ENCODE measurements around the gene FAM149A. TPM values are rescaled to one million over a fixed set of nuclear protein-coding genes. Genes with fewer than 3 reads are reported as not detected.

FAM149A gene
- total RNA-seq, result 0.61 and 0.78 TPM in 2 replicates

GRCh38 chr4:186104114-186104889 is at the start of gene FAM149A:
Gene FAM149A, plus strand, starts transcription at chr4:186104704.
- intact Hi-C loops (cut with micrococcal nuclease), result no loop called here

DNA sequence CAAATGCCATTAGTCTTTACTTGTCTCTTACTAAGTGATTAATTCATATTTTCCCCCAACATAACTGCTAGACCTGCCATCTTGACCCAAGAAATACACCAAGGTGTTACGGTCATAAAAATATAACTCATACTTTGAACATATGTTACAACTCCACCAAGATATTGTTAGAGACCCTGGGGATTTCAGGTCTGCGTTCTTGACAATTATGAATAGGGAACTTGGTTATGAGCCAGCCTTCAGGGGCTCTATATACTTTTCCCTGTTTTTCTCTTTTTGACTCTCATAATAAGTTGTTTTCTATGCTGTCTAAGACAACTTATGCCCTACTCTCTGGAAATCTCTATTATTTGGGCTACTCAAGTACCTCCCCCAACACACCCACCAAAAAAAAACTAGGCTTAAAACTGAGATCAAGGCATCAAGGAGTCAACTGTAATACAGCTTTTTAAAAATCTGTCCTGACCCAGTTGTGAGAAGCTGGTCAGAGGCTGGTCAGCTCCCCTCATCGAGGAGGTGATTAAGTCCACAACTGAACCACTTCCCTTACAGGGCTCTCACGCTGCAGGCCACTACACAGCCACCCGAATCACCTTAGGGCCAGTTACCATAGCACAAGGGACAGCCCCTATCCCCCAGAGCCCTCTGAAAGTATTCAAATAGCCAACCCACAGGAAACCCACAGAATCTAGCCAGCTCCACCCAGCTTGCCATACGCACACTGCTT is 46.1 kb upstream of the FAM149A start:
- intact Hi-C loops (cut with micrococcal nuclease), result no loop called here

- intact Hi-C loops (cut with micrococcal nuclease), result no loop called here
Measured at GRCh38 chr4:186058980-186059316, 45.6 kb upstream of the FAM149A start.

GRCh38 chr4:186061921-186062320 is 42.6 kb upstream of the FAM149A start:
- intact Hi-C loops (cut with micrococcal nuclease), result no loop called here

DNA sequence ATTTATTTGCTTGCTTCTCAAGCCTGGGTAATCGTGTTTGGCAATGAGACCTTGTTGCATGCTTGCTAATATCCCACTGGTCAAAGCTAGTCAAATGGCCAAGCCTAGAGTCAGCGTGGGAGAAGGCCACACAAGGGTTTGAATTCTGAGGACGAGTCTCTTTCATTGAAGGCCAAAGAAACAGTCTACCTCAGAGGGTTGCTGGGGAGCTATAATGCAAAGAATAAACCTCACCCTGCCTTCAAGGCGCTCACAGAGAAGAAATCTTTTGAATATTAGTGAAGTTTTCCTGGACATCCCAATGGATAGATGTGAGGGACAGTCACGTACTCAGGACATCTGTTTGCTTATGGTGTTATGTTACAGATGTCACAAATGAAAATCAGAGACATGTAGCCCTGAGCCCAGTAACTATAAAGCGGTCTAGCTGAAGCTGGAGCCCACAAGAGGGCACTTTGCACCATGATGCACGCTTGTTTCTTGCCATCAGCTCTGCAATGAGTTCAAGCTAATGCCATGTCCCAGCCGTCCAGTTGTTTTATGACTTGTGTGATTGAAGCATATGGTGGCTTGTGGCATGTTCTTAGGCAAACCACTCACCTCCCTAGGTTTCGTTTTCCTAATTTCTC is 36.6 kb upstream of the FAM149A start:
- intact Hi-C loops (cut with micrococcal nuclease), result loop anchor here (1.0 kb wide), 2 partner anchors 69 to 519 kb away; no protein-coding TSS in a partner anchor

GRCh38 chr4:186068581-186069348 is 35.7 kb upstream of the FAM149A start, which contains the start of gene TLR3:
Gene TLR3, plus strand, starts transcription at chr4:186069156. Its CDS starts 7,464 bp downstream, at chr4:186076620.
- intact Hi-C loops (cut with micrococcal nuclease), result loop anchor here (1.0 kb wide), 3 partner anchors 69 to 519 kb away; no protein-coding TSS in a partner anchor

- intact Hi-C loops (cut with micrococcal nuclease), result loop anchor here (1.0 kb wide), 1 partner anchor 121 kb away; no protein-coding TSS in a partner anchor
Measured at GRCh38 chr4:186069729-186070128, 34.8 kb upstream of the FAM149A start.

DNA sequence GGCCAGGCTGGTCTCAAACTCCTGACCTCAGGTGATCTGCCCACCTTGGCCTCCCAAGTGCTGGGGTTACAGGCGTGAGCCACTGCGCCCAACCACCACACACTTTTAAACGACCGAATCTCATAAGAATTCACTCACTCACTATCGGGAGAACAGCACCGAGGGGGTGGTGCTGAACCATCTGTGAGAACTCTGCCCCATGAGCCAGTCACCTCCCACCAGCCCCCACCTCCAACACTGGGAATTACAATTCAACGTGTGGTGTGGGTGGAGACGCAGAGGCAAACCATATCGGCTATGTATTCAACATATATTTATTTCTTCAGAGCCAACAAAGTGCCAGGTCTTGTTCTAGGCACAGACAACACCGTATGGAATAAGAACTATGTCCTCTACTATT is 32.0 kb upstream of the FAM149A start:
- intact Hi-C loops (cut with micrococcal nuclease), result no loop called here

- intact Hi-C loops (cut with micrococcal nuclease), result no loop called here
Measured at GRCh38 chr4:186074189-186074588, 30.3 kb upstream of the FAM149A start.

DNA sequence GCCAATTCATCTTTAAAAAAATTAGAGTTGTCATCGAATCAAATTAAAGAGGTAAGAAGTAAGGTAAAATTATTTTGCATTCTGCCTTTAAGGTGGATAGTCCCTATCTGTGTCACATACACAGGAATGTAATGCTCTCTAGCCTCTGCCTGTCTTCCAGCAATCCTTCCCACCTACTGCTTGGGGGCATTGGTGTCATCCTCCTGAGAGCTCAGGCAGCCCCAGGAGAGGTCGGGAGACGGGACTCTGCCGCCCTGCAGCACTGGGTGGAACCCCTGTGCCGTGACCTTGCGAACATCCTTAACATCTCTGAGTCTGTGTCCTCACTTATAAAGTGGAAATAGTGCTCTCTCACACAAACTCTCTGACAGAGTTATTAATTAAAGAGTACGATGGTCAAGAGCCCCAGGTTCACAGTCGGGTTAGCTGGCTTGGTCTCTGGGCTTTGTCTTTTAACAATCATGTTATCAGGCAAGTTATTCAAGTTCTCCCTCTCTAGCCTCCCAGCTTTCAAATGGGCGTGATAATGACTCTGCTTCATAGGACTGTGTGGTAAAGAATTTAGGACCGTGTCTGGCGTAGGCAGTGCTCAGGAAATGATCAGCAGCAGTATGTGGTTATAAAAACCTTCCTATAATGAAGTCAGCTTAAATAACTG is 25.4 kb upstream of the FAM149A start:
- intact Hi-C loops (cut with micrococcal nuclease), result no loop called here

- intact Hi-C loops (cut with micrococcal nuclease), result no loop called here
Measured at GRCh38 chr4:186079694-186080093, 24.8 kb upstream of the FAM149A start.

GRCh38 chr4:186081202-186081807 is 23.2 kb upstream of the FAM149A start:
- intact Hi-C loops (cut with micrococcal nuclease), result no loop called here

DNA sequence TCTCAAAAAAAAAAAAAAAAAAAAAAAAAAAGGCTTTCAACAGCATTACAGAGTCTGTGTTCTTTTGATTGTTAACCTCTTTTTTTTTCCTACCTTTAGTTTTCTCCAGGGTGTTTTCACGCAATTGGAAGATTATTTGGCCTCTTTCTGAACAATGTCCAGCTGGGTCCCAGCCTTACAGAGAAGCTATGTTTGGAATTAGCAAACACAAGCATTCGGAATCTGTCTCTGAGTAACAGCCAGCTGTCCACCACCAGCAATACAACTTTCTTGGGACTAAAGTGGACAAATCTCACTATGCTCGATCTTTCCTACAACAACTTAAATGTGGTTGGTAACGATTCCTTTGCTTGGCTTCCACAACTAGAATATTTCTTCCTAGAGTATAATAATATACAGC is 22.3 kb upstream of the FAM149A start:
- intact Hi-C loops (cut with micrococcal nuclease), result no loop called here

DNA sequence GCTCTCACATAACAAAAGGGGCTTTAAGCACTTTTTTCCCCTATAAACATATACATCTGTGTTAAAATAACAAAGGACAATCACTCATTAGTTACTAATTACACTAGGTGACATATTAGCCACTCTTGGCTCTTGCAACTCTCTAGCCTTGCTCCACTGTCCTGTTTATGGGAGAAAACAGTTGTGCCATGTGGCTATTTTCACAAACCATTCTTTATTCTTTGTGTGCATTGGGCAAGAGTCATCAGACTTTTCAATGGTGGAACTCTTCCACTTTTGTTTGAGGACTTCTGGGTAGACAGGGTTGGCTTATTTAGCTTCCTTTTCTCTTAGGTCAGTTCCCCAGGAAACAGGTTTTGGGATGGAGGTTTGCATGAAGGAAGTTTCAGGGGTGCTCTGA is 16.0 kb upstream of the FAM149A start:
- intact Hi-C loops (cut with micrococcal nuclease), result no loop called here

DNA sequence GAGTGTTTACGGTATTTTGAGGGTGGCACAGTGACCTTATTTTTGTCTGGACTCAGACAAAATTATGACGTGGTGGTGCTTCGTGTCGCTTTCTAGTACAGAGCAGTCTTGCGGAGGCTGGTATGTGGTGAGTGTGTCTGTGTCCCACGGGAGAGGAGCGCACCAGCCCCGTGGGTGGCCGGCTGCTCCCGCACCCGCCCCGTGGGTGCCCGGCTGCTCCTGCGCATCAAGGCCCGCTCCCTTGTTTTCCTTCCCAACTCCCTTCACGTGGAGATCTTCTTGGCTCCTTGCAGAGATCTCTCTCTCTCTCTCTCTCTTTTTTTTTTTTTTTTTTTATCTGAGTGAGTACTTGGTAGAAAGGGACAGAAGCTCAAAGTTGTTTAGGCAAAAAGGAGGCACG is 12.2 kb upstream of the FAM149A start:
- intact Hi-C loops (cut with micrococcal nuclease), result no loop called here

DNA sequence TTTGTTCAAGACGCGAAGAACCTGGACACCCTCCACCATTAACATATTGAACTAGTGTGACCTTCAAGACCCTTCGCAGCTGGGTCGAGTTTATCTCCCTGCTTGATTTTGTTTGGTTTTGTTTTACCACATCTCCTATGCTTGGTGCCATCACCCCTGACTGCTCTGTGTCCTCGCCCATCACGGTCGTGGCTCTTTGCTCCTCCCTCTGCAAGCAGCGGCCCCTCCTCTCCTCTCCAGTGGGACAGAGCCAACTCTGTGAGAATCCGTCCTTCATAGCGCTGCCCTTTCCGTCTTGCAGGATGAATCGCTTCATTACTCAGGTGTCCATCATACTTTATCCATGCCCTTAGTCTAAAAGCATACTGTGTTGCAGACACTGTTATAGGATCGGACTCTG is 9.1 kb upstream of the FAM149A start:
- intact Hi-C loops (cut with micrococcal nuclease), result no loop called here

DNA sequence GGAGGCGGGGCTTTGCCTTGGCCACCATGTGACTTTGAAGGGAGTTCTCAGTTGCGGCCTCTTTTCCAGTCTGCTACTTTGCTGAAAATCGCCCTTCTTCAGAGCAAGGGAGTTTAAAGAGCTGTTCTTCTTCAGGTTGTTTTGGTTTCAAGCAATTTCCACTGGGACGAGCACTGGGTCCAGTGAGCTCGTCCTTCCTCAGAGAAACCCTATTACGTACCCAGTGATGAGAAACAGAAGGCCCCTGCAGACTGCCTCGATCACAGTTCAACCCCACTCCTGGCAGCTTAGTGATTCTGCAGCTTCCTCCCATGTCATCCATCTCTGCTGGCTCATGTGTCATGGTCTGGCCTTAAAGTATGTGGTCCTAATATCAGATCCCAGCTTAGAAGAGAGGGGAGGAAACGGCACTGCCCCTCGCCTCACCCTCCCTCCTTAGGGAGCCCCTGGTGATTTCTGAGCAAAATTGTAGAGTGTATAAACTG is 7.8 kb upstream of the FAM149A start:
- intact Hi-C loops (cut with micrococcal nuclease), result no loop called here

DNA sequence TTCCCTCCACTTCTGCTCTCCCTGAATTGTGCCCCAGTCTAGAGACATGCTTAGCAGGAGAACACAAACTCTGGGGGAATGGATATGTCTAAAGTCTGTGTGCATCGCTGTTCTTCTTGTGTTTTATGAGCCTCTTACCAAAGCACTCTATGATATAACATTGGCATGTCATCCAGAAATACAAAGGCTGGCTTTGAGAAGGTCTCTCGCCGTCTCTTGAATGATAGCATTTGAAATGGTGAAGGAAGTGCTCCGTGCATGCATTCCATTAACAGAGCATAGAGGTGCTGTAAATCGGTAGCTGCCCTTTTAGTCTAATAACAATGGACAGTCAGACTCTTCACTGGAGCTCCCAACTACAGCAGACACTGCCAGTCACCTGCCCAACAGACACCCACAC is 7.1 kb upstream of the FAM149A start:
- intact Hi-C loops (cut with micrococcal nuclease), result no loop called here

- intact Hi-C loops (cut with micrococcal nuclease), result no loop called here
Measured at GRCh38 chr4:186102931-186103330, 1.6 kb upstream of the FAM149A start.

All from T-helper 1 cell treated with Interleukin-12 subunit alpha and Interleukin-12 subunit beta and Interleukin-4 antibody, amounts not matched to agents 30 ng/mL and 1 ng/mL, for 36 hours (primary cell).